Head of caudate nucleus (tissue), 42 donors: Measurements from ENCODE around the gene CALCB.
"Not testable (repeated sequence)": the region's sequence is repeated elsewhere in the genome, so short reads cannot be mapped to it uniquely, and the experiment has no call there.

Source experiments
- DNase-seq, 42 donors: peaks; one replicate each; pipeline versions ENCODE4 v3.0.0 to v3.0.0-alpha.2; 2020 to 2021; ENCODE audit warnings: mixed read lengths in 7 of 42
- intact Hi-C: fragments of 100-400 bp; cut with DNase I; formaldehyde crosslinking; loops from one replicate; pipeline ENCODE4 v1.15.0; 2022

Gene CALCB, protein sequence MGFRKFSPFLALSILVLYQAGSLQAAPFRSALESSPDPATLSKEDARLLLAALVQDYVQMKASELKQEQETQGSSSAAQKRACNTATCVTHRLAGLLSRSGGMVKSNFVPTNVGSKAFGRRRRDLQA

GRCh38 chr11:15073361-15074205 lies at the start of gene CALCB:
Gene CALCB (plus strand): TSS chr11:15073593. CDS start chr11:15074719, 1,126 bp downstream.
- intact Hi-C loops: no loop called here

DNA sequence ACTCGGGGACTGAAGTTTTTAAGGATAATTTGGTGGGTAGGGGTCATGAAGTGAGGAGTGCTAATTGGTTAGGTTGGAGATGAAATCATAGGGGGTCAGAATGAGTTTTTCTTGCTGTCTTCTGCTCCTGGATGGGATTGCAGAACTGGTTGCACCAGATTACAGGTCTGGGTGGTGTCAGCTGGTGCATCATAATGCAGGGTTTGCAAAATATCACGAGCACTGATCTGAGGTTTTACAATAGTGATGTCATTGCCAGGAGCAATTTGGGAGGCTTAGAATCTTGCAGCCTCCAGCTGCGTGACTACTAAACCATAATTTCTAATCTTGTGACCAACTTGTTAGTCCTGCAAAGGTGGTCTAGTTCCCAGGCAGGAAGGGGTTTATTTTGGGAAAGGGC lies 46.4 kb upstream of the CALCB start:
- no peak for DNase-seq
- intact Hi-C loops: no loop called here

More at GRCh38 chr11:15073361-15074205, at the start of gene CALCB:
- DNase-seq: peak in 27 of 42 donors; percentile 11 to 52 (median 28)

GRCh38 chr11:15027956-15028355 lies 45.4 kb upstream of the CALCB start:
- DNase-seq: no peak
- intact Hi-C loops: no loop called here

DNA sequence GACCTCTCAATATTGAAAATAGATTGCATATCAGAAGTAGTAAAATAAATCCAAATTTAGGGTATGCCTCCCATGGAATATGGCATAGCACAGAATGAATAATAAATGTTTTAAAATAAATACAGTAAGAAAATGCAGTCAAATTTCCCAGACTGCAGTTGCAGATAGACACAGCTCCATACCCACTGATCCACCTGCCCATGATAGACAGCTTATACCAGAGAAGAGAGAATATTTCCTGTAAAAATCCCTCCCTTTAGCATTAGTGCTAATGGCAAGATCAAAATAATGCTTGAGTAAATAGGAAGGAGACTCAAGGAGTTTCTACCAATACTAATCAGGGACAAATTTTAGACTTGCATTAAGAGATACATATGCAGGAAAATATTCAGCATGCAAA lies 45.0 kb upstream of the CALCB start:
- no peak for DNase-seq
- intact Hi-C loops: no loop called here

- DNase-seq, intact Hi-C loops: not testable (repeated sequence)
These were observed 41.4 kb upstream of the CALCB start for GRCh38 chr11:15031945-15032344.

GRCh38 chr11:15034687-15035267 lies 38.6 kb upstream of the CALCB start:
- no peak for DNase-seq
- intact Hi-C loops: no loop called here

GRCh38 chr11:15035283-15035682 lies 38.1 kb upstream of the CALCB start:
- intact Hi-C loops: no loop called here
- no peak for DNase-seq

DNA sequence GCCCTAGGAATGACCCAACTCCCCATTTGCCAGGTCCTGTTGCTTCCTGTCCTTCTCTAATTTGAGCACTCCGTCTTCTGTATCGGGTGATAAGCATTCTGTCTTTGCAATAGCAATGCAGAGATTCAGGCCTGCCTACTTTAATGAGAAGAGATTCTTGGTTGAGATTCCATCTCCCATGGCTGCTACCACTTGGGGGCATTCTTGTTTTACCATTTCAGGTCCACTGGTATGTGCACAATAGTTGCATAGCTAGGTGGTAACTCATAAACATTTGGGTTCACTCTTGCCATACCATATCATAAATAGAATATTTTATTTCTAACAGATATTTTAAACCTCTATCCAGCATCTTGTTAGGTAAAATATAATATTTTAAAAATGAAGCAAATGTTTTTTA lies 34.4 kb upstream of the CALCB start:
- no peak for DNase-seq
- intact Hi-C loops: no loop called here

DNA sequence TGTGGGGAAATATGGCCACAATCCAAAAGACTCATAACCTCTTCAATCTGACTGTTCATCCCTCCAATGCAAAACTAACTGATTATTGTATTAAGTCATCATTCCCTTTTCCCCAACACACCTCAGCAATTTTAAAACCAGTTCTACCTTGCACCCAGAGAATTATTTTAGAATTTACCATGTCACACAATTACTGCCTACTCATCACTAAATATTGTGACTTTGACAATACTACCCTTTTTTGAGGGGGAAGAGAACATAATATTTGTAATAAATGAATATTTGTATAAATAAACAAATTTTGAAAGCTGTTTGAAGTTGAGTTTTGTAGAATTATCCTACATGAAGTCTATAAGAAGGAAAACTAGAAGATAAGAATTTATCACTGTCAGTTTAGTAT lies 28.2 kb upstream of the CALCB start:
- DNase-seq: no peak
- intact Hi-C loops: no loop called here

- DNase-seq: no peak
- intact Hi-C loops: no loop called here
These were observed 27.5 kb upstream of the CALCB start for GRCh38 chr11:15045891-15046290.

DNA sequence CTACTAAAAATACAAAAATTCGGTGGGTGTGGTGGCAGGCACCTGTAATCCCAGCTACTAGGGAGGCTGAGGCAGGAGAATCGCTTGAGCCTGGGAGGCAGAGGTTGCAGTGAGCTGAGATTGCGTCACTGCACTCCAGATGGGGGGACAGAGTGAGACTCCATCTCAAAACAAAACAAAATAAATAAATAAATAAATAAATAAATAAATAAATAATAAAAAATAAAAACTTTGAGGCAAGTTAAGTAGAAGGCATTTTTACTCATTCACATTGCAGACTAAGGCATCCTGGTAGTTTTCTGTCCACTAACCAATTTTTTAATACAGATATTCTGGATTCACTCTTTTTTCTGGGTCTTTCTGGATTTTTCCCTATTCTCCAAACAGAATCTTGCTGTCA lies 26.7 kb upstream of the CALCB start:
- intact Hi-C loops, DNase-seq: not testable (repeated sequence)

DNA sequence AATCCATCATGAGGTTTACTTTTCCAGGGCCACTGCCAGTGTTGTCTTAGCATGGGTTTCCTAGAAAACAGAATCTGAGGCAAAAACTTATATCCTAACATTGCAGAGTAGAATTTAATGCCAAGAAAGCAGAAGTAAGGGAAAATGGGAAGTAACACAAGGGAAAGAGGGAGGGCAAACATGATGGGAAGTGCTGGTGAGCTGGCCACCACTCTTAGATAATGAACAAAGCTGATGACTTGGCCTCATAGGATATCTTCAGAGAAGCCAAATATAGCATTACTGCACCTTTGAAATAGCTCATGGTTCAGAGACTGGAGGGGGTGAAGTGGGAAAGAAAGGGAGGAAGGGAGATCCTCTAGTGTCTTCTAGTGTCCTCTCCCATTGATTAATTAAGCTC lies 24.8 kb upstream of the CALCB start:
- no peak for DNase-seq
- intact Hi-C loops: no loop called here

GRCh38 chr11:15053191-15053685 lies 20.2 kb upstream of the CALCB start:
- peak in 8 of 42 donors; percentile 11 to 51 (median 22) for DNase-seq
- intact Hi-C loops: no loop called here

DNA sequence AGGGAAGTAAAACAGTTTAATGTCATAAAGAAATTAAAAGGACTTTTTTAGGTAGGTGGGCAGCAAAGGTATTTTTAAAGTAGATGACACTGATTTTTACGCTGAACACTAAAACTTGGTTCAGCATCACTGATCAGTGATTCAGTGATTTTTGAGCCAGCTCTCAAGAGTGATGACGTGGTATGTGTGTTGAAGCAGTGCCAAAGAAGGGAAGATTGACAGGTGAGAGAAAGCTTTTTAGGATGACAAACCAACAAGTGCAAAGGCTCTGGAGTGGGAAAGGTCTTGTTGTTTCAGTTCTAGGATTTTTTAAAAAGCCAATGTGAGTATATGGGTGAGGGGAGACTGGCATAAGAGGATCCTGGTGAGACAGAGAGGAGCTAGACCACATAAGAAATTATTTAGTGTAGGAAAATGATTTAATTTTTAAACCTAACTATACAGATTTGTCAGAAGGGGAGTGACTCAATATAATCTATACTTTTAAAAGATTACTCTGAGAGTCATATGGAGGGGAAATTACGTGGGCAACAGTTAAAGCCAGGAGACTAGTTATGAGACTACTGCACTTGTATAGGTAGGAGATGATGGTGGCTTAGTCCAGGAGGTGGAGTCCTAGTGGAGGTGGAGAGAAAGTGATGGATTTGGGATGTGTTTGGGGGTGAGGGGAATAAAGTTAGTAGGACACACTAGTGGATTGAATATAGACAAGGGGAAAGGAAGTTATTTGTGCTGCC lies 17.6 kb upstream of the CALCB start:
- no peak for DNase-seq
- intact Hi-C loops: no loop called here

- intact Hi-C loops: no loop called here
- DNase-seq: no peak
These were observed 16.1 kb upstream of the CALCB start for GRCh38 chr11:15057329-15057728.

- intact Hi-C loops: no loop called here
- DNase-seq: no peak
These were observed 14.1 kb upstream of the CALCB start for GRCh38 chr11:15059132-15059915.

DNA sequence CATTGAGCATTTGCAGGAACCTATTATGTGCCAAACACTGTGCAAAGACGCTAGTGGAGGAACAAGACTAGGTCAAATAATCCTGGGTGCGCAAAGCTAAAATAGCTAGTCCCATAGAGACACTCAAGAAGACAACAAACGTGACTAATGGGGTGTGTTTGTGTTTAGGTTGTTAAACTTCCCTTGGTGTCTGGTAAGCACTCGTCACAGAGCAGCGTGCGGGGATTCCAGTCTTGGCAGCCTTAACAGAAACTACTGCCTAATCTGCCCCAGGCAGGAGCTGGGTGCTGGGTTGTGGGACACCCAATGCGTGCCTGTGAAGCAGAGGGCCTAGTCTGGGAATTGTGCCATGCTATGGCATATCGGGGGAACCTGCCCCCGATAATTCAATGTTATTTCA lies 10.8 kb upstream of the CALCB start:
- intact Hi-C loops: no loop called here
- no peak for DNase-seq

- DNase-seq: not testable (repeated sequence)
These were observed 3.6 kb upstream of the CALCB start for GRCh38 chr11:15069751-15070150.

More at GRCh38 chr11:15069751-15070150, 3.6 kb upstream of the CALCB start:
- intact Hi-C loops: not testable (repeated sequence)
